Endodermal cell (in vitro differentiated cells): ENCODE measurements around the gene SMYD3. TPM values are rescaled to one million over a fixed set of nuclear protein-coding genes. Genes with fewer than 3 reads are reported as not detected.

Experiments used
- DNase-seq: peaks from one replicate; pipeline ENCODE4 v3.0.0-alpha.2; 2017
- H3K27ac ChIP-seq: 2 replicates; pipeline ENCODE4 v1.5.1; 2013; ENCODE audit warnings: mild to moderate bottlenecking, low read depth, low read length, moderate library complexity
- H3K27me3 ChIP-seq: 2 replicates; pipeline ENCODE4 v1.6.1; 2013; ENCODE audit warnings: mild to moderate bottlenecking, low read length, moderate library complexity; ENCODE audit not compliant: insufficient read depth, control insufficient read depth, poor library complexity, severe bottlenecking
- H3K36me3 ChIP-seq: 2 replicates; pipeline ENCODE4 v1.7.0; 2013; ENCODE audit warnings: mild to moderate bottlenecking, low read length, moderate library complexity; ENCODE audit not compliant: control insufficient read depth, insufficient read depth
- H3K4me1 ChIP-seq: one replicate; pipeline ENCODE4 v1.7.0; 2013; ENCODE audit warnings: low read length; ENCODE audit not compliant: control insufficient read depth, insufficient read depth
- H3K4me3 ChIP-seq: 2 replicates; pipeline ENCODE4 v1.5.1; 2013; ENCODE audit warnings: mild to moderate bottlenecking, low read length, moderate library complexity
- H3K9ac ChIP-seq: 2 replicates; pipeline ENCODE4 v1.6.1; 2013; ENCODE audit warnings: mild to moderate bottlenecking, low read length, moderate library complexity; ENCODE audit not compliant: poor library complexity, severe bottlenecking; ENCODE audit errors: extremely low read depth
- H3K9me3 ChIP-seq: 2 replicates; pipeline ENCODE4 v1.6.1; 2013; ENCODE audit warnings: mild to moderate bottlenecking, low read length, moderate library complexity; ENCODE audit not compliant: control insufficient read depth
- H3K27ac Mint-ChIP-seq: 2 replicates; pipeline ENCODE4 v1.8.0; 2020; ENCODE audit warnings: mixed read lengths
- H3K27me3 Mint-ChIP-seq: 2 replicates; pipeline ENCODE4 v1.8.0; 2021; ENCODE audit warnings: mild to moderate bottlenecking, mixed read lengths; ENCODE audit not compliant: insufficient read depth
- H3K36me3 Mint-ChIP-seq: 2 replicates; pipeline ENCODE4 v1.8.0; 2020; ENCODE audit warnings: low read depth, mixed read lengths
- H3K4me1 Mint-ChIP-seq: 2 replicates; pipeline ENCODE4 v1.8.0; 2020; ENCODE audit warnings: mixed read lengths
- H3K4me3 Mint-ChIP-seq: 2 replicates; pipeline ENCODE4 v1.8.0; 2020; ENCODE audit warnings: mild to moderate bottlenecking, moderate library complexity, mixed read lengths
- H3K9me3 Mint-ChIP-seq: 2 replicates; pipeline ENCODE4 v1.8.0; 2020; ENCODE audit warnings: mild to moderate bottlenecking, mixed read lengths
- CTCF ChIP-seq: fragments of 200-600 bp; sonication (generic); conservative IDR thresholded peaks from 2 replicates; pipeline ENCODE4 v1.5.0; 2021; ENCODE audit warnings: antibody characterized with exemption, mild to moderate bottlenecking
- WGBS, 2 experiments: methylation state at CpG; one replicate each; pipeline versions ENCODE4 v1.1.5 to v1.1.7; 2013; ENCODE audit warnings: missing lambda C conversion rate in 2 of 2, mixed read lengths in 1 of 2; ENCODE audit not compliant: insufficient coverage in 1 of 2, insufficient read length in 1 of 2; 5-methylcytosine and 5-hydroxymethylcytosine counted together
- total RNA-seq, 2 donors: library from RNA; stranded (reverse); fragmentation: NEBNext Ultra II Directional in 1 of 2; extraction: Animal tissue kit (Norgen Biotek cat#: 25700) in 1 of 2; gene quantifications; 2 replicates in 1 of 2; 3 replicates in 1 of 2; pipeline ENCODE4 v1.2.1, GENCODE V29; 2021

Gene SMYD3
- total RNA-seq, 2 donors from 2014 or later: 32.3 to 45.8 TPM

- no peak for TF ChIP-seq CTCF
- Mint-ChIP-seq H3K4me1 (peaks cover 35% of the 10 kb centered on the region), H3K27me3 (peaks cover 6% of the 10 kb centered on the region), H3K27ac (no peak overlapping the region), H3K9me3 (no peaks in the 10 kb centered on the region), H3K36me3 (peaks cover 2% of the 10 kb centered on the region), H3K4me3 (no peak overlapping the region)
- DNase-seq: no peak
- WGBS, 2 experiments: 90 to 96% methylated on average over 4 to 6 of the region's 6 CpGs
- Histone ChIP-seq H3K36me3 (no peaks in the 10 kb centered on the region), H3K27me3 (peaks cover 5% of the 10 kb centered on the region), H3K4me3 (no peak overlapping the region), H3K9me3 (no peaks in the 10 kb centered on the region), H3K27ac (no peak overlapping the region), H3K4me1 (peaks cover 12% of the 10 kb centered on the region), H3K9ac (no peak overlapping the region)
These were observed 205.4 kb downstream of the SMYD3 start for GRCh38 chr1:246301553-246302250.

- no peak overlapping the region for H3K27ac ChIP-seq
These were observed 206.2 kb downstream of the SMYD3 start for GRCh38 chr1:246300626-246301549.

More at GRCh38 chr1:246300626-246301549, 206.2 kb downstream of the SMYD3 start:
- no peak for DNase-seq
- Histone ChIP-seq H3K9ac (no peak overlapping the region), H3K36me3 (no peaks in the 10 kb centered on the region), H3K4me1 (peaks cover 10% of the 10 kb centered on the region), H3K27me3 (peaks cover 5% of the 10 kb centered on the region), H3K4me3 (no peak overlapping the region), H3K9me3 (no peaks in the 10 kb centered on the region)
- Mint-ChIP-seq H3K9me3 (no peaks in the 10 kb centered on the region), H3K27ac (no peak overlapping the region), H3K4me3 (no peak overlapping the region), H3K27me3 (peaks cover 6% of the 10 kb centered on the region), H3K36me3 (no peaks in the 10 kb centered on the region), H3K4me1 (peaks cover 30% of the 10 kb centered on the region)
- WGBS, 2 experiments: 88 to 100% methylated on average over 1 to 6 of the region's 6 CpGs
- TF ChIP-seq CTCF: no peak
